HUES6 (cell line): ENCODE measurements around the gene OR2B6.
"Not testable (repeated sequence)": the region's sequence is repeated elsewhere in the genome, so short reads cannot be mapped to it uniquely, and the experiment has no call there.

Experiments
- H3K27ac ChIP-seq: 2 replicates; pipeline ENCODE4 v1.7.0; 2013; ENCODE audit warnings: low read depth, mild to moderate bottlenecking, low read length, inconsistent platforms
- H3K27me3 ChIP-seq: 2 replicates; pipeline ENCODE4 v1.6.1; 2013; ENCODE audit warnings: low read length; ENCODE audit not compliant: control insufficient read depth, insufficient read depth
- H3K36me3 ChIP-seq: 2 replicates; pipeline ENCODE4 v1.6.1; 2013; ENCODE audit warnings: low read length; ENCODE audit not compliant: control insufficient read depth, insufficient read depth
- H3K4me1 ChIP-seq: 2 replicates; pipeline ENCODE4 v1.6.1; 2013; ENCODE audit warnings: low read length; ENCODE audit not compliant: control insufficient read depth, insufficient read depth
- H3K4me3 ChIP-seq: 2 replicates; pipeline ENCODE4 v1.5.1; 2013; ENCODE audit warnings: low read depth, low read length
- H3K9ac ChIP-seq: one replicate; pipeline ENCODE4 v1.6.1; 2013; ENCODE audit warnings: mild to moderate bottlenecking, low read length
- H3K9me3 ChIP-seq: 2 replicates; pipeline ENCODE4 v1.6.1; 2013; ENCODE audit warnings: low read depth, low read length; ENCODE audit not compliant: control insufficient read depth, insufficient read depth

OR2B6 gene

DNA sequence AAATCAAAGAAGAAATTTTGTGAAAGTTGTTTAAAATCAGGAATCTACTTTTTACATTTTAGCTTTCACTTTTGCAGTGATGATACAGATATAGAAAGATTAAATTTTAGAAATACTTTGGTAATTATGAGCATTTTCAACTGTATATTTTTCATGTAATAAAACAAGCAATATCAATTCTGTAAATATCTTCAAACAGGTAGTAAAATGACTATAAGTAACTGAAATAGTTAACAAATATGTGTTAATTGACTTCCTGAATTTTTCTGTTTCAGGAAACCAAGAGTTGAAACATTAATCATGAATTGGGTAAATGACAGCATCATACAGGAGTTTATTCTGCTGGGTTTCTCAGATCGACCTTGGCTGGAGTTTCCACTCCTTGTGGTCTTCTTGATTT, at the start of gene OR2B6:
OR2B6 (plus strand) TSS at position 301 of the 400 bp plus-strand sequence; CDS start at position 301, 0 bp downstream.
- no peak within 1 kb of the TSS for H3K27ac ChIP-seq
- peaks cover 2% of the 10 kb centered on the region; the same call in 1 of the 2 replicates for H3K27me3 ChIP-seq
- H3K9ac ChIP-seq: no peak within 1 kb of the TSS
- no peaks in the 10 kb centered on the region for H3K36me3 ChIP-seq
- no peaks in the 10 kb centered on the region for H3K4me1 ChIP-seq
- no peaks in the 10 kb centered on the region for H3K9me3 ChIP-seq
- H3K4me3 ChIP-seq: no peak within 1 kb of the TSS

DNA sequence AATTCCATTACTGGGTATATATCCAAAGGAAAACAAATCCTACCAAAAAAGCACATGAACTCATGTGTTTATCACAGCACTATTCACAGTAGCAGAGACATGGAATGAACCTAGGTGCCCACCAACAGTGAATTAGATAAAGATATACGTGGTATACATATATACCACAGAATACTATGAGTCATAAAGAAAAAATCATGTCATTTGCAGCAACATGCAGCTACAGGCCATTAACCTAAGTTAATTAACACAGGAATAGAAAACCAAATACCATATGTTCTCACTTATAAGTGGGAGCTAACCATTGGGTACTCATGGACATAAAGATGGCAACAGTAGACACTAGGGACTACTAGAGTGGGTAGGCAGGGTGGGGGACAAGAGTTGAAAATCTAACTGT, 49.0 kb upstream of the OR2B6 start:
- Histone ChIP-seq H3K27ac (no peak overlapping the region), H3K4me1 (no peaks in the 10 kb centered on the region), H3K36me3 (no peaks in the 10 kb centered on the region), H3K27me3 (no peaks in the 10 kb centered on the region), H3K4me3 (no peak overlapping the region), H3K9me3 (no peaks in the 10 kb centered on the region), H3K9ac (no peak overlapping the region)

DNA sequence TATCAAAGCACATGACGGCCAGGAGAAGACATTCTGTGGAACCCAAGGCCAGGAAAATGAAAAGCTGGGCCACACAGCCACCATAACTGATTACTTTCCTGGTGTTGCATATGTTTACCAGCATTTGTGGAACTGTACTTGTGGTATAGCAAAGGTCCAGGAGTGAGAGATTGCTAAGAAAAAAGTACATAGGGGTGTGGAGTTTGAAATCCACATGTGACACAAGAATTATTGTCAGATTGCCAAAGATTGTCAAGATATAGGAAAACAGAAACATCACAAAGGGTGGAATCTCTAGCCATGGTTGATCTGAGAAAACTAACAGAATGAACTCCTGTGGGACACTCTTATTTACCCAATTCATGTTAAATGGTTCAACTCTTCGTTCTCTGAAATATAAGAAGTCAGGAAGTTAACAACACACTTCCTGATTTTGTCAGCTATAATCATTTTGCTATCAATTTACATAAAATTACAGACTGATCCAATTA, 45.0 kb upstream of the OR2B6 start, which contains the start of gene OR2B2:
OR2B2 (minus strand) TSS at position 441 of the 491 bp plus-strand sequence; CDS start at position 364, 77 bp downstream.
- H3K27me3 ChIP-seq: no peaks in the 10 kb centered on the region
- H3K4me3 ChIP-seq: no peak within 1 kb of the TSS
- H3K4me1 ChIP-seq: no peaks in the 10 kb centered on the region
- H3K27ac ChIP-seq: no peak within 1 kb of the TSS
- H3K9ac ChIP-seq: no peak within 1 kb of the TSS
- no peaks in the 10 kb centered on the region for H3K9me3 ChIP-seq
- no peaks in the 10 kb centered on the region for H3K36me3 ChIP-seq

DNA sequence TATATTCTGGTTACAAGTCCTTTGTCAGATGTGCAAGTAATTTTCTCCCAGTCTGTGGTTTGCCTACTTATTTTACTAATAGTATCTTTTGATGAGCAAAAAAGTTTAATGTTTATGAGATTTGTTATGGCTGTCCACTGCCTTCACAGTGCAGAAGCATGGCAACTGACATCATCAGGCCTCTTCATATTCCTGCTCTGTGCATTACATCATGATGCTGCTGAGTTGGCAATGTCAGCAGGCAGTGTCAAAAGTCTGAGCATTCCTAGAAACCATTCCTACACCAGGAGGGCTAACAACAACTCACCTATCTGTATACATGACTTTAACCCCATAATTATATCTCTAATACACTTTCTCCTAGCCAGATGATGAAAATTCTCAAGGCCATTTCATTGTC, 34.1 kb upstream of the OR2B6 start:
- no peaks in the 10 kb centered on the region for H3K9me3 ChIP-seq
- no peaks in the 10 kb centered on the region for H3K4me1 ChIP-seq
- H3K36me3 ChIP-seq: no peaks in the 10 kb centered on the region
- no peak overlapping the region for H3K27ac ChIP-seq
- H3K4me3 ChIP-seq: no peak overlapping the region
- no peaks in the 10 kb centered on the region for H3K27me3 ChIP-seq
- no peak overlapping the region for H3K9ac ChIP-seq

DNA sequence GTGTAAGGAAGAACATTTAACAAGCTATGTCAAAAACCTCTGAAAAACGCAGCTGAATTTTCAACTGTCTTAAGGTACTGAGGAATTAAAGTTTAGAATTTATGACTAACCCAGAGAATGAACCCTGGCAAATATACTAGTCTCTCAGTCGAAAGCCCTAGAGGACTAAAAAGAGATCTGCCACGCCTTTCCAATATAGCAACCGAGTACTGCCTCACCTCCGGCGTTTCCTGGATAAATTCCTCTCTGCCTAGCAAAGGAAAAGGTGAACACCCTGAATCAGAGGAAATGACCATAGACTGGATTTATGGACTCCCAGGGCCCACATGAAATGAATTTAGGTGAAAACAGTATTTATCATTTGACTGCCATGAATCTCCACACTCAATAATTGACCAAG, 32.9 kb upstream of the OR2B6 start:
- peaks cover 7% of the 10 kb centered on the region for H3K9me3 ChIP-seq
- H3K4me1 ChIP-seq: no peaks in the 10 kb centered on the region
- no peaks in the 10 kb centered on the region for H3K27me3 ChIP-seq
- H3K9ac ChIP-seq: no peak overlapping the region
- H3K27ac ChIP-seq: no peak overlapping the region
- H3K36me3 ChIP-seq: no peaks in the 10 kb centered on the region
- H3K4me3 ChIP-seq: no peak overlapping the region

GRCh38 chr6:27928041-27928440, 29.0 kb upstream of the OR2B6 start:
- H3K36me3 ChIP-seq: not testable (repeated sequence)

DNA sequence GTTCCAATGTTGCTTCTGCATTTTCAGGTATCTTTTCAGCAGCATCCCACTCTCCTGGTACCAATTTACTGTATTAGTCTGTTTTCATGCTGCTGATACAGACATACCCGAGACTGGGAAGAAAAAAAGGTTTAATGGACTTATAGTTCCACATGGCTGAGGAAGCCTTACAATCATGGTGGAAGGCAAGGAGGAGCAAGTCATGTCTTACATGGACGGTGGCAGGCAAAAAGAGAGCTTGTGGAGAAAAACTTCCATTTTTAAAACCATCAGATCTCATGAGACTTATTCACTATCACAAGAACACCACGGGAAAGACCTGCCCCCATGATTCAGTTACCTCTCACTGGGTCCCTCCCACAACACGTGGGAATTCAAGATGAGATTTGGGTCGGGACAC, 27.1 kb upstream of the OR2B6 start:
- H3K4me3 ChIP-seq, H3K9ac ChIP-seq, H3K4me1 ChIP-seq, H3K27me3 ChIP-seq, H3K27ac ChIP-seq, H3K36me3 ChIP-seq: not testable (repeated sequence)
- H3K9me3 ChIP-seq: peaks cover 13% of the 10 kb centered on the region

More at GRCh38 chr6:27928041-27928440, 29.0 kb upstream of the OR2B6 start:
- H3K9ac ChIP-seq, H3K4me3 ChIP-seq, H3K27me3 ChIP-seq, H3K4me1 ChIP-seq, H3K27ac ChIP-seq: not testable (repeated sequence)
- peaks cover 13% of the 10 kb centered on the region for H3K9me3 ChIP-seq

GRCh38 chr6:27931209-27931608, 25.8 kb upstream of the OR2B6 start:
- H3K36me3 ChIP-seq: no peaks in the 10 kb centered on the region
- H3K4me3 ChIP-seq: no peak overlapping the region
- no peak overlapping the region for H3K27ac ChIP-seq
- no peaks in the 10 kb centered on the region; the same call in 1 of the 2 replicates for H3K27me3 ChIP-seq
- no peak overlapping the region for H3K9ac ChIP-seq
- no peaks in the 10 kb centered on the region for H3K4me1 ChIP-seq
- peaks cover 13% of the 10 kb centered on the region for H3K9me3 ChIP-seq

- H3K27me3 ChIP-seq: peaks cover 8% of the 10 kb centered on the region; the same call in 1 of the 2 replicates
- no peaks in the 10 kb centered on the region for H3K36me3 ChIP-seq
- no peaks in the 10 kb centered on the region for H3K9me3 ChIP-seq
- H3K27ac ChIP-seq: no peak overlapping the region
- H3K4me1 ChIP-seq: no peaks in the 10 kb centered on the region
- no peak overlapping the region for H3K4me3 ChIP-seq
- no peak overlapping the region for H3K9ac ChIP-seq
Observed at GRCh38 chr6:27940766-27941165, 16.3 kb upstream of the OR2B6 start.

GRCh38 chr6:27943072-27943471, 14.0 kb upstream of the OR2B6 start:
- not testable (repeated sequence) for H3K27me3 ChIP-seq, H3K4me1 ChIP-seq, H3K36me3 ChIP-seq, H3K4me3 ChIP-seq, H3K9ac ChIP-seq, H3K27ac ChIP-seq, H3K9me3 ChIP-seq

GRCh38 chr6:27948237-27948636, 8.8 kb upstream of the OR2B6 start:
- Histone ChIP-seq H3K27me3 (peaks cover 2% of the 10 kb centered on the region; the same call in 1 of the 2 replicates), H3K36me3 (no peaks in the 10 kb centered on the region), H3K9ac (no peak overlapping the region), H3K9me3 (no peaks in the 10 kb centered on the region), H3K4me3 (no peak overlapping the region), H3K27ac (no peak overlapping the region), H3K4me1 (no peaks in the 10 kb centered on the region)

DNA sequence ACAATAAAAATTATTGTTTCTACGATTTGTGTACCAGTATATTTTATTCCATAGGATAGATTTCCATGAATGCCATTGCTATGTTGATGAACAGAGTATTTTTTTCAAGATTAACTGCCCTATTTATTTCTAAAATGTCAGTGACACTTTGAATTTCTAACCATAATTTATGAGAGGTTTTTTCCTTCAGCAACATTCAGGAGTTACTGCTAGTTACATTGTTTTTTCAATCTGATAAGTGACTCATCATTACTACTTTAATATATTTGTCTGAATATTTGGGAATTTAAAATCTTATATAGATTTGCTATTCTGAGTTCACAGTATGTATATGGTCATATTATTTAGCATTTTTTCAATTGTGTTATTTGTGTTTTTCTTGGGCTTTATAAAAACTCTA, 6.0 kb upstream of the OR2B6 start:
- Histone ChIP-seq H3K27ac (no peak overlapping the region), H3K36me3 (no peaks in the 10 kb centered on the region), H3K4me3 (no peak overlapping the region), H3K27me3 (peaks cover 2% of the 10 kb centered on the region; the same call in 1 of the 2 replicates), H3K9ac (no peak overlapping the region), H3K4me1 (no peaks in the 10 kb centered on the region), H3K9me3 (no peaks in the 10 kb centered on the region)
